Sciatic nerve (tissue), 2 donors: ENCODE data around the gene GRXCR2. TPM values are rescaled to one million over a fixed set of nuclear protein-coding genes. Genes with fewer than 3 reads are reported as not detected.
"Not testable (repeated sequence)": the region's sequence is repeated elsewhere in the genome, so short reads cannot be mapped to it uniquely, and the experiment has no call there.

Source experiments
- ATAC-seq: fragments of 200-7000 bp; cut with Tn5 transposase; one replicate; pipeline ENCODE4 v1.9.1; 2020; ENCODE audit warnings: mild to moderate bottlenecking, moderate library complexity
- DNase-seq: peaks from one replicate; pipeline ENCODE4 v3.0.0-alpha.2; 2020; ENCODE audit warnings: low spot score
- intact Hi-C: fragments of 100-400 bp; cut with DNase I; formaldehyde crosslinking; loops from one replicate; pipeline ENCODE4 v1.14.2; 2022
- total RNA-seq: library from RNA; stranded (reverse); fragmentation: NEBNext Ultra II Directional; extraction: Animal tissue kit (Norgen Biotek cat#: 25700); gene quantifications from one replicate; pipeline ENCODE4 v1.2.1, GENCODE V29; 2021
- donor health status: DM: no; HTN: no; CAD: no.
- donor health status: DM: no; HTN: no; CAD: no.

Gene GRXCR2
- total RNA-seq, 1 donor from 2014 or later: not detected

GRCh38 chr5:145846081-145846480, 26.7 kb downstream of the GRXCR2 start:
- DNase-seq (no peak), ATAC-seq (no peak)
- intact Hi-C loops: no loop called here

GRCh38 chr5:145841299-145841698, 31.5 kb downstream of the GRXCR2 start:
- no peak for ATAC-seq
- intact Hi-C loops: no loop called here
- no peak for DNase-seq

DNA sequence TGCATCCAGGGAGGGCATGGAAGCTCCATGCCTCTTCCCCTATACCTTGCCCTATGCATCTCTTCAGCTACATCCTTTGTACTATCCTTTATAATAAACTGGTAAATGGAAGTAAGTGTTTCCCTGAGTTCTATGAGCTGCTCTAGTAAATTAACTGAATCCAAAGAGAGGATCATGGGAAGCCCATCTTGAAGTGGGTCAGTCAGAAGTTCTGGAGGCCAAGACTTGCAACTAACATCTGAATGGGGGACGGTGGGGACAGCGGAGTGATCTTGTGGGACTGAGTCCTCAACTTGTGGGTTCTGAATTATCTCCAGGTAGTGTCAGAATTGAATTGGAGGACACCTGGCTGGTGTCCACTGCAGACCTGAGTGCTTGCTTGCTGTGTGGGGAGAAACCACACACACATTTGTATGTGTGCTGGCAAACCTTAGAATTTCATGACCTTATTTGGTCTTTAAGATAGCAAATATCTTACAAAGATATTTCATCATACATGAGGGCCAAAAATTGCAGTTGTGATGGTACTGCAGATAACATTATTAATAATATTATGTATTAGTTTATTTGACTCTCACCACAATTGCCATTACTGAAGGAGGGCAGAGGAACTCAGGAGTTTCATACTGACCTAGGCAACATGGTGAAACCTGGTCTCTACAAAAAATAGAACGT, 32.2 kb downstream of the GRXCR2 start:
- no peak for DNase-seq
- intact Hi-C loops: no loop called here
- ATAC-seq: no peak

- intact Hi-C loops: loop anchor here (10.0 kb wide), 1 partner anchor 153 kb away; no protein-coding TSS in a partner anchor
- no peak for DNase-seq
- ATAC-seq: no peak
Measured at GRCh38 chr5:145838276-145838675, 34.5 kb downstream of the GRXCR2 start.

DNA sequence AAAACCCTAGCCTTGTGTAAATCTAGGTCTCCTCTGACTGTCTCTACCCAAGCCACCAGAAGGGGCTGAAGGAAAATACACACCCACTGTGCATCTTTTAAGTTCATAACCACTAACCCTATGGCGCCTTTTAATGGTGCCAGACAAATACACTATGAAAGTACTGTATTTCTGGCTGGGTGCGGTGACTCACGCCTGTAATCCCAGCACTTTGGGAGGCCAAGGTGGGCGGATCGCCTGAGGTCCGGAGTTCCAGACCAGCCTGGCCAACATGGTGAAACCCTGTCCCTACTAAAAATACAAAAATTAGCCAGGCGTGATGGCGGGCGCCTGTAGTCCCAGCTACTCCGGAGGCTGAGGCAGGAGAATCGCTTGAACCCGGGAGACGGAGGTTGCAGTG, 36.6 kb downstream of the GRXCR2 start:
- not testable (repeated sequence) for DNase-seq, ATAC-seq
- intact Hi-C loops: loop anchor here (10.0 kb wide), 1 partner anchor 151 kb away; no protein-coding TSS in a partner anchor

DNA sequence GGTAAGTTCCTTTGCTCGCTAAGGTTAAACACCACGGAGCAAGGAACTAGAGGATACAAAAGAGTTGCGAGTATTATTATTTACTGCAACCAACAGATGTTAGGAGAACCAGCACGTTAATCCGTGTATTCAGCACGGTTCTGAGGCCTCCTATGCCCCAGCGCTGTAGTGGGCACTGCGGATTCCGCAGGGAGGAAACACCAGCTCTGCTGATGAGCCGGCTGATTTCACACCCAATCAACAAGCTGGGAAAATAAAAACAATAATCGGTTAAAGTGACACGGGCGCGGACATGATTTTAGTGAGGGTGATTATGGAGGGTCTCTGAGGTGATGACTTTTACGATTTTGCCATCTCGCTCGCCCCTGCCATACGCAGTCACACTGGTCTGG, 37.0 kb downstream of the GRXCR2 start:
- DNase-seq: no peak
- peak; percentile 29 for ATAC-seq
- intact Hi-C loops: loop anchor here (10.0 kb wide), 1 partner anchor 151 kb away; no protein-coding TSS in a partner anchor

- ATAC-seq: peak; percentile 96
- intact Hi-C loops: loop anchor here (10.0 kb wide), 1 partner anchor 150 kb away; no protein-coding TSS in a partner anchor
- peak; percentile 94 for DNase-seq
Measured at GRCh38 chr5:145834917-145835847, 37.6 kb downstream of the GRXCR2 start, which contains the start of gene PRELID2. TSS of gene PRELID2 (minus strand) at chr5:145835342. CDS start at chr5:145835251, 91 bp downstream.

DNA sequence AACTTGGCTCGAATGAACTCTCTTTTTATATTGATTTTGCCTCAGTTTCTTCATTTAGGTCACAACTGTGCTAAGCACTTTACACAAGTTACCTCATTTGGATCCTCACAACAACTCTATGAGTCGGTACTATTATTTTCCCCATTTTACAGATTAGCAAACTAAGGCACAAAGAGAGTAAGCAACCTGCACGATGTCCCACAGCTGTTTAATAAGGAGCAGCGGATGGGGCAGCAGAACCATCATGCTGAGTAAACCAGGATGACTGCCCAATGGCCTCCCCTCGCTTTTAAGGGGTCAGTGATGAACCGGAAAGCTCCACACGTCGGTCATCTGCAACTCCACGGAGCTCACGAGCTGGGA, 38.3 kb downstream of the GRXCR2 start:
- no peak for ATAC-seq
- intact Hi-C loops: loop anchor here (10.0 kb wide), 1 partner anchor 150 kb away; no protein-coding TSS in a partner anchor

DNA sequence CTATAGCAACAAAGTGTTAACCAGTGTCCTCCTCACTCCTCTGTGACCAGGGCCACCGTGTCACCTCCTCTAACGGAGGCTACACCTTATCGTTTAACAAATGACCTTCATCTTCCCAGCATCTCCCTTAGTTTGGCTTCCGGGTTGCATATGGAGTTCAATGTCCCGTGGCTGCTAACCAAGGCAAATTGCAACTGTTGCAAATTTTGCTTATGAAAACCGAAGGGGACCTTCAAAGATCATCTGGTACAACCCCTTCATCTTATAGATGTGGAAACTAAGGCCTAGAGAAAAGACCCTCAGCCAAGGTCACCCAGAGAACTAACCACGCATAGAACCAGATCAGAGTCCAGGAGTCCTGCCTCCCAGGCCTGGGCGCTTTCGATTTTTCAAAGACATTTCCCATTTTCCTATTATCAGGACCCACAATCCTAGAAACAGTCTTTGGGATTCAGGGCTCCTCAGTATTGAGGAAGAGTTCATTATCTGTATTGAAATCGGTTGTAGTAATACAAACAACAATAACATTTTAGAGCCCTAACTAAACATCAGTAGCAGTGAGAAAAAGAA, 39.1 kb downstream of the GRXCR2 start:
- intact Hi-C loops: loop anchor here (10.0 kb wide), 1 partner anchor 149 kb away; no protein-coding TSS in a partner anchor
- no peak for ATAC-seq
- no peak for DNase-seq

More for the DNA sequence above, 38.3 kb downstream of the GRXCR2 start:
- DNase-seq: no peak

DNA sequence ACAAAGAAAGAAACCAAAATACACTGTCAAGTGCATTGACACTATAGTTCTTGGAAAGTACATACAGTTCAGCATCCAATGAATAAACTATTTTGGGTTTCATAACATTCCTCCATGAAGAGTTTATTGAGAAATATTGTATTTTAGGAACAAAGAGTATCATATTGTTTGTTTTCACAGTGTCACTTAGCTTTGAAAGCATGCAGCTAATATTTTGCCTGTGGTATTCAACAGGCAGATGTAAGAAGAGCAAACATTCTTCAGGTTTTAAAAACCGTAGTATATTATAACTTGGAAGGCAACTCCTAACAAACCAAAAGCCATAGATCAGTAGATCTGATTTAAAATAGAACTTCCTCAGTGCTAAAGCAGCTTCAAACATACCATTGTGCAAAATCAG, 42.2 kb downstream of the GRXCR2 start:
- intact Hi-C loops: loop anchor here (10.0 kb wide), 1 partner anchor 146 kb away; no protein-coding TSS in a partner anchor
- no peak for DNase-seq
- ATAC-seq: no peak

GRCh38 chr5:145829708-145830361, 43.0 kb downstream of the GRXCR2 start:
- DNase-seq (no peak), ATAC-seq (no peak)
- intact Hi-C loops: loop anchor here (10.0 kb wide), 1 partner anchor 145 kb away; no protein-coding TSS in a partner anchor

GRCh38 chr5:145826895-145827674, 45.7 kb downstream of the GRXCR2 start:
- DNase-seq: no peak
- ATAC-seq: no peak
- intact Hi-C loops: no loop called here

- DNase-seq: no peak
- intact Hi-C loops: no loop called here
- no peak for ATAC-seq
Measured at GRCh38 chr5:145825751-145826180, 47.0 kb downstream of the GRXCR2 start.

GRCh38 chr5:145824040-145824439, 48.8 kb downstream of the GRXCR2 start:
- DNase-seq (no peak), ATAC-seq (no peak)
- intact Hi-C loops: no loop called here

GRCh38 chr5:145818604-145819003, 54.2 kb downstream of the GRXCR2 start:
- intact Hi-C loops: no loop called here
- ATAC-seq: no peak
- no peak for DNase-seq

DNA sequence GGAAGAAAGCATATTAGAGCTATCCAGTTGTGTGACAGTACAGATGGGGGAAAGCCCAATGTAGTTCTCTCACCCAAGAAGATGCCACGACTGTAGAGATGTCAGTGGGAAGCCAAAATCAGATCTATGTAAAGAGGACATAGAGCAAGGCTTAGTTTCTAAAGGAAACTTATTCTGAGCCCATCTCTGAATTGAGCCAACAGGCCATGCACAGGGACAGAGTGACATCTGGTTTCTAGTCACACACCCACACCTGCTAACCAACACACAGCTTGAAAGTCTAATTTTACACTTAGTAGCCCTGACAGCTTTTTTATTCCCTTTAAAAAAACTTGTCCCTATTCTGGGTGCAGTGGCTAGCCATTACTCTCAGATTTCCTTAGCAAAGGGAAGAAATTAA, 59.9 kb downstream of the GRXCR2 start:
- intact Hi-C loops: no loop called here
- no peak for DNase-seq
- no peak for ATAC-seq

- peak; percentile 73 for ATAC-seq
- intact Hi-C loops: no loop called here
Measured at GRCh38 chr5:145811834-145812625, 60.8 kb downstream of the GRXCR2 start.

More at GRCh38 chr5:145811834-145812625, 60.8 kb downstream of the GRXCR2 start:
- no peak for DNase-seq
